HG03095 (cell line): ENCODE data around the gene KLK4.

Experiments used
- ATAC-seq: cut with Tn5 transposase; IDR thresholded peaks from one replicate; pipeline ENCODE4 v1.9.1; 2021; ENCODE audit warnings: moderate library complexity; ENCODE audit not compliant: unreplicated experiment

KLK4 gene, protein sequence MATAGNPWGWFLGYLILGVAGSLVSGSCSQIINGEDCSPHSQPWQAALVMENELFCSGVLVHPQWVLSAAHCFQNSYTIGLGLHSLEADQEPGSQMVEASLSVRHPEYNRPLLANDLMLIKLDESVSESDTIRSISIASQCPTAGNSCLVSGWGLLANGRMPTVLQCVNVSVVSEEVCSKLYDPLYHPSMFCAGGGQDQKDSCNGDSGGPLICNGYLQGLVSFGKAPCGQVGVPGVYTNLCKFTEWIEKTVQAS

DNA sequence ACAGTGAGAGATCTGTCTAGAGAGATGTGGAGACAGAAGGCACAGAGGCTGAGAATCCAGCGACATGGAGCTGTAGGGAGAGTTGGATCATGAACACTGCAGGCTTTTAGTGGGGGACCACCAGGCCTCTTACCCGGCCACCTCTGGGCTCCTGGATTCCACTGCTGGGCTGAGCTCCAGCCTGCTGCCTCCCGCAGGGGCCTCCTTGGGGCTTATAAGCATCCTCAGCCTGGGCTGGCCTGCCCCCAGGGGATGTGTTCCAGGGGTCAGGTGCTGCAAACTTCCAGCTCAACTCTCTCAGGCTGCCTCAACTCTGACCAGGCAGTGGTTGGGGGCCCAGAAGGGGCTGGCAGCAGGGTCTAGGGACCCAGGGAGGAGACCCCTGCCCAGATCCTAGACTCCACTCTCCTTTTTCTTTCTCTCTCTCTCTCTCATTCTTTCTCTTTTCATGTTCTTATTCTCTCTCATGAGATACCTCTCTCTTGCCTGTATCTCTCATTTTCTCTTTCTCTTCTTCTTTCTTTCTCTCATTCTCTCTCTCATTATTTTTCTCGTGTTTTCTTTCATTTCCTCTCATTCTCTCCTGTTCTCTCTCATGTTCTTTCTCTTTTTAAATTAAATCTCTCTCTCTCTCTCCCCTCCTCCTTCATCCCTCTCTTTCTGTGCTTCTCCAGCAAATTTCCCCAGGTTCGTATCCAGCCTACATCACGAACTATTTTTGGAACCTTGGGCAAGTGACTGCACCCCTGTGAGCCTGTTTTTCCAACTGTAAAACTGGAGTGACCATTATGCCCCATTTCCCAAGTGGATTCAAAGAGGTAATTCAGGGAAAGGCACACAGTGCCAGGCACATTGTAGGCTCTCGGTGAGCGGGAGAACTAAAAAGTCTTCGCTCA is at the start of gene KLK4:
Gene KLK4, minus strand, starts transcription at position 190 of the 896 bp plus-strand sequence. CDS start 657 bp downstream, outside the sequence.
- no peak for ATAC-seq

DNA sequence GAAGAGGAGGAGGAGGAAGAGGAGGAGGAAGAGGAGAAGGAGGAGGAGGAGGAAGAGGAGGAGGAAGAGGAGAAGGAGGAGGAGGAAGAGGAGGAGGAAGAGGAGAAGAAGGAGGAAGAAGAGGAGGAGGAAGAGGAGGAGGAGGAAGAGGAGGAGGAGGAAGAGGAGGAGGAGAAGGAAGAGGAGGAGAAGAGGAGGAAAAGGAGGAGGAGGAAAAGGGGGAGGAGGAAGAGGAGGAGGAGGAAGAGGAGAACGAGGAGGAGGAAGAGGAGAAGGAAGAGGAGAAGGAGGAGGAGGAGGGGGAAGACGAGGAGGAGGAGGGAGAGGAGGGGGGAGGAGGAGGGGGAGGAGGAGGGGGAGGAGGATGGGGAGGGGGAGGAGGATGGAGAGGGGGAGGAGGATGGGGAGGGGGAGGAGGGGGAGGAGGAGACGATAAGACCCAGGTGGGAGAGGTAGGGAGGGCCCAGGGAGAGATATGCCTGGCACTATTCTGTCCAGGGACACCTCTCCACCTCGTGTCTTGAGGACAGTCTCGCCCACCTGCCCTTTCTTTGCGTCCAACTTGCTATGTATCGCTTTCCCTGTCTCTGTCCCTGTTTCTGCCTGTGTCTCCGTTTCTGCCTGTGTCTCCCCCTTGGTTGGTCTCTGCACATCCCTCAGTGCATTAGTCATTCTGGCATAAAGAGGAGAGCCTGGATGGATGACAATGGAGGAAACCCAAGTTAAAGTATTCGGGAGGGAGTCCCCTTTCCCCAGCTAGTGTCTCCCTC is 48.7 kb upstream of the KLK4 start:
- ATAC-seq: no peak

DNA sequence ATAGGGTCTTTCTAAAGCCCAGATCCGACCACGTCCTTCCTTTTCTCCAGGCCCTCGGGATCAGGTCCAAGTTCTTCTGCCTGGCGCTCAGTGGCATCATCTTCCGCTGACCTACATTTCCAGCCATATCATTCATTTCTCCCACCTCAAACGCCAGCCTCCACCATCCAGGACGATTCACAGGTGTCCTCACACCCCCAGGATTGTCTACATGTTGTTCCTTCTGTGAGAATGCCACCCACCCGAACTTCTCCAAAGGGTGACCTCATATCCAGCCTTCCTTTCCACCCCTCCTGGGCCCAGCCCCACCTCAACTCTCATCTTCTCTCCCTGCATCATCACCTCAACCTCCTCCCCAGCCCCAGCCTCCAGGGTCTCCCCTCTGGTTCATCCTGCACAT is 46.4 kb upstream of the KLK4 start:
- no peak for ATAC-seq

DNA sequence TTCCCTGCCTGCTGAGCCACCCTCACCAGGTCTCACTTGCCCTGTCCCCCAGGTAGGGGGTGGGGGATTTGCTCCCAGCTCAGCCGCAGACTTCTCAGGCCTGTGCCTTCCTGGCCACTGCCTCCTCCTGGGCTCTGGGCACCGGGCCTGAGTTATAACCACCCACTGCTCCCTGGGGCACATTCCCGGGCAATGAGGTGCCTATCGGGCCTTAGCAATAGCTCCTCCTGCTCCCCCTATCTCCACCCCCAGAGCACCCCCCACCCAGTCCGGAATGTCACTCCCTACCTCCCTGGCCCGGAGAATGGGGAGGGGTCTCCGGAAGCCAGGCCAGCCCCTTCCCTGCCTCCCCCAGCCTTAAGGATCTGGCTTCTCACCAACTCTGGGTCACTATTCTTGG is 41.7 kb upstream of the KLK4 start, which contains the start of gene KLK5:
Gene KLK5, minus strand, starts transcription at position 129 of the 400 bp plus-strand sequence. CDS start 381 bp downstream, outside the sequence.
- no peak for ATAC-seq

DNA sequence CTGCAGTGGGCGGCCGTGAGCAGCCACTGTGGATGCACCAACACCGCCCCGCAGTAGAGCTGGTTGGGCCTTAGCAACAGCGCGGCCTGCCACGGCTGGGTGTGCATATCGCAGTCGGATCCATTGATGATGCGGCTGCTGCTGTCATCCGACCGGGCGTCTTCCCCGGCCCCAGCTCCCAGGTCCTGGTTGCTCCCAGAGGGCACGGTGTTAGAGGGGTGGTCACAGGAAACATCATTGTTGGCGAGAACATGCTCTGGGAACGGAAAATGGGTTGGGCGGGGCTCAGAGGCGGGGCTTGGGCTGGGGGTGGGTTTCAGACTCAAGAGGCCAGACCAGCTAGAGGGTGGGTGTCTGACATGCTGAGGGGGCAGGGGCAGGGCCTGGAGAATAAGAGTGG is 38.7 kb upstream of the KLK4 start:
- ATAC-seq: no peak

DNA sequence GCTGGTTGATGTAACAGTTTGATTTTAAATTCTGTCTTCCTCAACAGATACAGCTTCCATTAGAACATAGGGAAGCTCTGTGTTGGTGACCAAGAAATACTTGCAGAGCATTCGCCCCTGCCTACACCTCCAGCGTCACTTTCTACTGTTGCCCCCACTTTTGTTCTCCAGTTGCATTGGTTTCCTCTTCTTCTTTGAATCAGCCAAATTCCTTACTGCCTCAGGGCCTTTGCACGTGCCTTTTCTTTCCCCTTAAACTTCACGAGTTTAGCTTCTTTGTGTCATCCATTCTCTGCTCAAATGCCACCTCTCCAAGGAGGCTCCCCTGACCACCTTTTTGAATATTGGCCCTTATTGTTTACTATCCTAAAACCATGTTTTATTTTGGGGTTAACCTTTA is 35.9 kb upstream of the KLK4 start:
- no peak for ATAC-seq

DNA sequence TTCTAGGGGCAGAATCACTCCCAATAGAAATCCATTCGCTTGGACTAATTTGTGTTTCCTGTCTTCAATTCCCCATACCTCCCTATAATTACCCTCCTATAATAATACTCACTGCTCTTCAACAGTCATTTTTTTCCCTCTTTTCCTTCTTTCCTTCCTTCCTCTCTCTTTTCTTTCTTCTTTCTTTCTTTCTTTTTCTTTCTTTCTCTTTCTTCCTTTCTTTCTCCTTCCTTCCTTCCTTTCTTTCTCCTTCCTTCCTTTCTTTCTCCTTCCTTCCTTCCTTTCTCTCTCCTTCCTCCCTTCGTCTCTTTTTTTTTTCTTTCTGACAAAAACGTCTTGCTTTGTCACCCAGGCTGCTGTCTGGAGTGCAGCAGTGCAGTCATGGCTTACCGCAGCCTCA is 33.6 kb upstream of the KLK4 start:
- ATAC-seq: no peak

DNA sequence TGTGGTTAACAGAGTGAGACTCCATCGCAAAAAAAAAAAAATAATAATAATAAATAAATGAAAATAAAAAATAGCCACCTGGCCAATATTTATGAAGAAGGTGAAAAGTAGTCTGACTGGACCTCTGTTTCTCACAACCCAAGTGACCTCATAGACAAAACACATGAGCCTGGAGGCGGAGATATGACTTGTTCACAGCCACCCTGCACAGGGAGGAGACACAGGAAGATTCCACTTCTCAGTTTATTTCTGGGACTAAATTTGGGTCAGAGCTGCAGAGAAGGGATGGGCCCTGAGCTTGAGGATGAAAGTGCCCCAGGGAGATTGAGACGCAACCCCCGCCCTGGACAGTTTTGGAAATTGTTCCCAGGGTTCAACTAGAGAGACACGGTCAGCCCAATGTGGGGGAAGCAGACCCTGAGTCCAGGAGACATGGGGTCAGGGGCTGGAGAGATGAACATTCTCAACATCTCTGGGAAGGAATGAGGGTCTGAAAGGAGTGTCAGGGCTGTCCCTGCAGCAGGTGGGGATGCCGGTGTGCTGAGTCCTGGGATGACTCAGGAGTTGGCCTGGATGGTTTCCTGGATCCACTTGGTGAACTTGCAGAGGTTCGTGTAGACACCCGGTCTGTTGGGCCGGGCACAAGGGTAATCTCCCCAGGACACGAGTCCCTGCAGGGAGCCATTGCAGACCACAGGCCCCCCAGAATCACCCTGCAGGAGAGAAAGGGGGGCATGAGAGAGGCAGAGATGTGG is 32.1 kb upstream of the KLK4 start:
- ATAC-seq: no peak

DNA sequence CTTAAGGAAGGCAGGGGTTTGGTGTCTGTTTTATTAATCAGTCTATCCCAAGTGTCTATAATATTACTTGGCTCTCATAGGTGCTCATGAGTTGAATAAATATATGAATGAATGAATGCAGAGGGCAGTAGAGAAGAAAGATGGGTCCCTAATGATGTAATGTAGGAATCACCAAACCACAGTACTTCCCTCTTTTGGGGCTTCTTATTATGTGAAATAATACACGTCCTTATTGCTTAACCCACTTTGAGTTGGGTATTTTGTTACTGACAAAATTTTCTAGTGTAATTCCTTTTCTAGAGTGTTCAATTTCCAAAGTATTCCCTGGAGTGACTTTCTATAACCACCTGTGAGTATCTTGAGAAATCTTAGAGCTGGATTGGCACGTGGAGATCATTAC is 28.4 kb upstream of the KLK4 start:
- ATAC-seq: no peak

DNA sequence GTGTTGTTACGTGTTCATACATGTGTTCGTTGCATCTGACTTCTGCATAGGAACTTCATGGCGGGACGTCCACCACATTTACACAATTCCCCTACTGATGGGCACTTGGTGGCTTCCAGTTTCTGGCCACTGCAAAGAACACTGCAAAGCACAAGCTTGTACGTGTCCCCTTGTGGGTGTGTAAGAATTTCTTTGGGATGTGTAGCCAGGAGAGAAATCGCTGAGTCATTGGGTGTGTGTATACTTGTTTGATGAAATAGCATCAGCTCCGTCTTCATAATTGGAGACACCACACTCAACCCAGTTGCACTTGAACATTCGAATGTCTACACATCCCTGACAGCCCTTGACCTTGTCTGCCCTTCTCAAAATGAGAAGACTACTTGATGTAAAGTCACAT is 22.4 kb upstream of the KLK4 start:
- no peak for ATAC-seq

DNA sequence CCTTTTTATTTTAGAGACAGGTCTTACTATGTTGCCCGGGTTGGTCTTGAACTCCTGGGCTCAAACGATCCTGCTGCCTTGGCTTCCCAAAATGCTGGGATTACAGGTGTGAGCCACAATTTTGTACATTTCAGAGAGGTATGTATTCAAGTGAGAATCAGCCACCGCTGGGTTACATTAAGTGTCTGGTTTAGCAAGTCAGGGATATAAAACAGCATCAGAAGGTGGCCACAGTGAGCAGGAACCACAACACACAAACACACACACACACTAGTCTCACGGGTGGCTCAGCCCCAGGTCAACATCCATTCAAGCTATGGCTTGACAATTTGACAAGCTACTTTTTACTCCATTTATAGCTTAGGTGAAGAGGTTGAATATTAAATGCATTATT is 21.5 kb upstream of the KLK4 start:
- no peak for ATAC-seq

DNA sequence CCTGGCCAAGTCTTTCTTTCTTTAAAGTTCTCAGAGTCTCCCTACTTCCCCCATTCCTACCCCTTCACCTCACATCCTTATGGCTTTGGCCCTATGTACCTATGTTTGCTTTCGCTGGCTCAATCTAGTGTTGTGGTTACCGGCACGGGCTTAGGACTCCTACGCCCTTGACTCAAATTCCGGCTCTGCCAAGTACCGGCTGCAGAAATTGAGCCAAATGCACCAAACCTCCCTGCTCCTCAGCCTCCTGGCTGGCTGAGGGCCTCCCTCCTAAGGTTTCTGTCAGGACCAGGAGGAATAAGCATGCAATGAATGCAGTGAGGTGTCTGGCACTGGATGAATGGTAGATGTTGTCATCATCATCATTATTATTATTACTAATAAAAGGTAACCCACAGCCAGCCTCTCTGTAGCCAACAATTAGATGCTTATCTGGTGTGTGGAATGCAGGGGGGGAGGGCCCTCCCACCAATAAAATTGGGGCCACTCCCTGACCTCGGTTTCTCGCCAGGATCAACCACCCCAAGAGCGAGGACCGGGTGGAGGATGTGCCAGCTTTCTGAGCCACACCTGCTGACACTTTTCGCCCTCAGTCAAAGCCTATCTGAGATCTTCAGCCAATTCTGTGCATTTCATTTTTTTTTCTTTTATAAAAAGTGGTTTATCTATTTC is 21.0 kb upstream of the KLK4 start:
- no peak for ATAC-seq

DNA sequence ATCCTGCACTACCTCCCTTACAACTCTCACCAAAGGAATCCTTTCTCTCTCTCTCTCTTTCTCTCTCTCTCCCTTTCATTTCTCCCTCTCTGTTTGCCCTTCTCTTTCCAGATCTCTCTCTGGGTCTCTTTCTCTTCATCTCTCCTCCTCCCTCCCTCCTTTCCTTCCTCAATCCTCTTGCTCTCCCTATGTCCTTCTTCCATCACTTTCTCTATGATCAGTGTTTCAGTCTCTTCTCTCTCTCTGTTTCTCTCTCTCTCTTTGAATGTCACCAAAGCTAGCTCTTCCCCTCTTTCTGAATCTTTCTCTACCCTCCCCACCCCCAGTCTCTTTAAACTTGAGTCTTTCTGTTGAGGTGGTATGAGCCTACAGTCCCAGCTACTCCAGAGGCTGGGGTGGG is 19.8 kb upstream of the KLK4 start:
- ATAC-seq: no peak

DNA sequence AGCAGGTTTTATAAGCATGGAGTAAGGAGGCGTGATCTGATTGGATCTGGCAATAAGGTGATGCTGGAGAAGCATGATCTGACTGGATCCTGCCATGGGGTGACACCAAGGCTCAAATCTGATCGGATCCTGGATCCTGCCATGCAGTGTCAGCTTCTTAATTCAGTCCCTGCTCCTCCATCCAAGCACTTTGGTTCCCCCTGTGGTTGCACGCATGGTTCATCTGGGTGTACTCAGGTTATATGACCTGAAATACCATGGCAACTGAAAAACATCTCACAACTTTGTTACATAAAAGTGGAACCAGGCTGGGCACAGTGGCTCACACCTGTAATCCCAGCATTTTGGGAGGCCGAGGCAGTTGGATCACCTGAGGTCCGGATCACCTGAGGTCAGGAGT is 17.6 kb upstream of the KLK4 start:
- ATAC-seq: no peak

DNA sequence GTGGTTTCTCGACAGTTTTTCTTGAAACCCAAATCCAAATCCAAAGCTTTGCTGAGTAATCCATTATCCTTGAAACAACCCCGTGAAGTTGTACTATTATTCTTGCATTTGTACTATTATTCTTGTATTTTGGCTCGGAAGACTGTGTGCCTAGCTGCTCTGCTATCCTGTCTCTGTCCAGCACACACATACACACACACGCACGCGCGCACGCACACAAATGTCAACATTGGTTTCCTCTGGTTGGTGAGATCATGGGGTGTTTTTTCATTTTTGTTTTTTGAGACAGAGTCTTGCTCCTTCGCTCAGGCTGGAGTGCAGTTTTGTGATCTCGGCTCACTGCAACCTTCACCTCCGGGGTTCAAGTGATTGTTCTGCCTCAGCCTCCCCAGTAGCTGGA is 14.9 kb upstream of the KLK4 start:
- no peak for ATAC-seq

DNA sequence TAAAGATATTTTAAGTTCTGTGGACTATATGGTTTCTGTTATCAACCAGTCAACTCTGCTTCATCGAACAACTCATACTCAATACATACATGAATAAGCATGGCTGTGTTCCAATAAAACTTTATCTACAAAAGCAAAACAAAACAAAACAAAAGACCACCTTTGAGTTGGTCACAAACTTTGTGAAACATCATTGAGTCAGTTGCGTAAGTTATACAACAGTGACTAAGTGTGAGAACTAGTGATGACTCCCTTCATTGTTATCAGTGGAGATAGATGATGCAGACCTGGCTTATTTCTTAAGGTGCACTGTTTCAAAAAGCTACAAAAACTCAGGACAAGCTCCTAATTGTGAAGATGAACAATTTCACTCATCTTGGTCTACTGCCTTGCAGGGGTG is 14.5 kb upstream of the KLK4 start:
- no peak for ATAC-seq

DNA sequence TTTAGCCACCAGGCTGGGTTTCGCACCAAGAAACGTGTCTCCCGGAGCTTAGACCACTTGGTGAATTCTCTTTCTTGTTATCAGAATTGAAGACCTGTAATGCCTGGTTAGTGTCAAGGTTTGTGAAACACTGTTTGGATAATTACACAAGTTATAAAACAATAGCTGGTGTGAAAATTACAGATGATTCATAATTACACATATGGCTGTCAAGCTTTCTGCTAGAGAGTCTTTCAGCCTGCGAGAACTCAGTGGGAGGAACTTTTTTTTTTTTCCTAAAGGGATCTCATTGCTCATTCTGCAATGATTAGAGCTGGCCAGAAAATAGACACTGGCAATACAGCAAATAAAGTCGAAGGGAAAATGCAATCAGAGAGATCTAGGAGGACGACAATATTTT is 13.4 kb upstream of the KLK4 start:
- ATAC-seq: no peak

DNA sequence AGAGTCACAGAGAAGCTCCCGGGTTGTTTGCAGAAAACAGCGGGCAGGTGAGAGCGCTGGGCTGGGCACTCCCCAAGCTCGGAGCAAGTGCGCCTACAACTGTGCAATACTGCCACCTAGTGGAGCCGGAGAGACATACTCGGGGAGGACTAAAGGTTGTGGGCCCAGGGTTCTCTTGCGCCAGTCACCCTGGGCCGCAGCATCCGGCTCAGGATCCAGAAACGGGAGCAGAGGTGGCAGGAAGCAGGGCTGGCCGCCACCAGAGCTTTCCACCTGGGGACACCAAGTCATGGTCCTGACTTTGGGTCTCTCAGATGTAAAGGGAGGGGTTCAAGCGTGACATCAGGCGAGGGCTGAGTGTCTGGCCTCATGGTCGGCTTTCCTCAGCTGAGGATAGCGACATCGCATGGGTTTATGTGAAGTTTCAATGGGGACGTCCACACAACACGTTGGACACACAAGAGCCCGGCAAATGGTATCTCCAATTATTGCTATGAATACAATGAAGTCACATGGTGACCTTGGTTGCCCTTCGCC is 11.2 kb upstream of the KLK4 start:
- ATAC-seq: no peak

DNA sequence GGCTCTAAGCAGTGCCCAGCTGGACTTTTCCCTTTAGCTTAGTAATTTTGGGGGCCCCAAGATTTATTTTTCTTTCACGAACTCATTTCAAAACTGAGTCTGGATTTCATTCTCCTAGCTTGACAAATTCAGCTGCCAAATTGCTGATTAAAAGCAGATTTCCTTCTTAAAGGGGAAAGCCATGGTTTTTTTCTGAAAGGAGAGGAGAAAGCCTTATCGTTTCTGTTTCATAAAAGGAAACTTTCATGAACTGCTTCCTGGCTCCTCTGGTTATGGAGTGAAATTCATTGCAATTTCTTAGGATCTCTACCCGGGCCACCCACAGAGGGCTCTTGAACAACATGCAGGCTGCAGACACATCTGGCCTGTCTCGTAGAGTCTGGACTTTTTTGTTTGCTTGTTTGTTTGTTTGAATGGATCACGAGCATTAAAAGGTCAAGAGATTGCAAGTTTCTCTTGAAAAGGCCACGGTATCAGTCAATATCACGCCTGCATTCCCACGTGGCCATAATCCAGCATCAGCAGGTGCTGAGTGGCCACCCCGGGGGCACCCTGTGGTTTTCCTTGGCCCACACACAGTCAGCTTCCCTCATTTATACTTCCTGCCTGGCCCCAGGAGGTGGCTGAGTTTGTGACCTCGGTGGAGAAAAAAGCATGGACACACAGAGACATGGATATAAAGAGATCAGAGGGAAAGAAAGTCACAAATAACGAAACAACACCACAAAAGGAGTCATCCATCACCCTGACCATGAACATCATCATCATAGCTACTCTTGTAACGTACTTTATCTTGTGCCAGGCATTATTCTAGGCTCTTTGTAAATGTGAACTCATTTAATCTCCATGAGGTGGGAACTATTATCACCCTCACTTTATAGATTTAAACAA is 10.5 kb upstream of the KLK4 start:
- ATAC-seq: no peak
